Upper lobe of left lung (tissue), 6 donors: Measurements from ENCODE around the gene ALDH9A1. TPM values are rescaled to one million over a fixed set of nuclear protein-coding genes. Genes with fewer than 3 reads are reported as not detected.

Experiments used
- ATAC-seq, 2 donors: fragments of 200-7000 bp; cut with Tn5 transposase; one replicate each; pipeline ENCODE4 v1.9.1; 2022; ENCODE audit warnings: mild to moderate bottlenecking in 2 of 2, moderate library complexity in 2 of 2; ENCODE audit not compliant: low FRiP score in 2 of 2
- DNase-seq, 2 donors: peaks; one replicate each; pipeline ENCODE4 v3.0.0-alpha.2; 2019 to 2020
- H3K27ac ChIP-seq, 4 donors: fragments of 200-600 bp; sonication (generic); one replicate each; pipeline ENCODE4 v1.5.1; 2016 to 2019
- H3K27me3 ChIP-seq, 4 donors: fragments of 200-600 bp; sonication (generic); one replicate each; pipeline ENCODE4 v1.5.1; 2017 to 2019
- H3K36me3 ChIP-seq, 4 donors: fragments of 200-600 bp; sonication (generic); one replicate each; pipeline ENCODE4 v1.5.1; 2016 to 2019
- H3K4me1 ChIP-seq, 4 donors: fragments of 200-600 bp; sonication (generic); one replicate each; pipeline ENCODE4 v1.5.1; 2018 to 2019
- H3K4me3 ChIP-seq, 4 donors: fragments of 200-600 bp; sonication (generic); one replicate each; pipeline ENCODE4 v1.5.1; 2017 to 2019; ENCODE audit warnings: mild to moderate bottlenecking in 2 of 4, moderate library complexity in 1 of 4
- H3K9me3 ChIP-seq, 4 donors: fragments of 200-600 bp; sonication (generic); one replicate each; pipeline ENCODE4 v1.5.1; 2018 to 2019
- EP300 ChIP-seq, 4 donors: sonication (generic); formaldehyde crosslinking; IDR thresholded peaks; one replicate each; pipeline ENCODE4 v1.5.1; 2017; ENCODE audit warnings: antibody characterized with exemption in 4 of 4, control low read depth in 2 of 4
- POLR2A ChIP-seq, 4 donors: fragments of 450-650 bp; IDR thresholded peaks; one replicate each; pipeline ENCODE4 v1.5.1; 2016 to 2017; ENCODE audit warnings: antibody characterized with exemption in 4 of 4, mild to moderate bottlenecking in 2 of 4
- POLR2AphosphoS5 ChIP-seq, 2 donors: sonication (generic); formaldehyde crosslinking; IDR thresholded peaks; one replicate each; pipeline ENCODE4 v1.5.1; 2017; ENCODE audit warnings: antibody characterized with exemption in 2 of 2
- WGBS, 2 donors: methylation state at CpG; one replicate each; pipeline ENCODE4 v1.1.5; 2017 to 2018; 5-methylcytosine and 5-hydroxymethylcytosine counted together
- total RNA-seq, 6 donors: library from RNA; depleted of rRNA in 4 of 6; stranded (reverse); fragments of >200 nt in 4 of 6; gene quantifications; one replicate each; pipeline versions ENCODE4 v1.1.0 to v1.2.1, GENCODE V29; 2016 to 2021
- TF ChIP-seq, protein P1 (sequence below), 6 experiments: fragments of 450-650 bp in 4 of 6; fragments of 200-600 bp in 2 of 6; sonication (generic) in 2 of 6; IDR thresholded peaks; one replicate each; pipeline ENCODE4 v1.5.1; 2016 to 2019; ENCODE audit warnings: antibody characterized with exemption in 6 of 6
- donor health status: DM: no; HTN: no; CAD: no; lungs with moderate emphysema.
- donor health status: DM: no; HTN: yes; CAD: no; lungs with severe emphysema.

Gene ALDH9A1
- total RNA-seq, 6 donors from 2014 or later = 29.3 to 64.1 (median 48.1) TPM

DNA sequence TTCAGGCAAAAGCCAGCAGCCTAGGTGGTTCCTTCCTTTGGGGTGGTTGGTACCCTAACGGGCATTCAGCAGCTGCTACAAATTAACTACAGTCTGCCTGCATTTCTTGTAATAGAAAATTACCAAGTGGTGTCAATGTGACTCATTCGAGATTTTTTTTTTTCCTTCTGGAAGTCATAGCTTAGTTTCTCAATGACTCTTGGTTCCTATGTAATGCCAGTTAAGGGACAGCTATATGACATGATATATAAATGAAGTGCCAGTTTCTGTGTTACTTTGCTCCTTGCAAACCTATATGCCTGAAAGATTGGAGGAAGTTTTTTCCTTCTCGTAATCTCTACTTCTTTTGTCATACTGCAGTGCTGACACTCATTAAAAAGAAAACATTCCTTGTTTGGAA, 64.7 kb downstream of the ALDH9A1 start:
- H3K27ac ChIP-seq = peak overlapping the region in 1 of 4 donors; percentile 14
- no peaks in the 10 kb centered on the region for H3K27me3 ChIP-seq
- H3K9me3 ChIP-seq = no peaks in the 10 kb centered on the region
- WGBS, 2 donors = 42 to 52% methylated on average over 3 of the region's 3 CpGs
- H3K4me3 ChIP-seq = peak overlapping the region in 1 of 4 donors; percentile 96
- DNase-seq = no peak
- no peak for ATAC-seq
- H3K4me1 ChIP-seq = peaks cover 55 to 70% (median 64%) of the 10 kb centered on the region in 4 donors
- TF ChIP-seq, protein P1, sequence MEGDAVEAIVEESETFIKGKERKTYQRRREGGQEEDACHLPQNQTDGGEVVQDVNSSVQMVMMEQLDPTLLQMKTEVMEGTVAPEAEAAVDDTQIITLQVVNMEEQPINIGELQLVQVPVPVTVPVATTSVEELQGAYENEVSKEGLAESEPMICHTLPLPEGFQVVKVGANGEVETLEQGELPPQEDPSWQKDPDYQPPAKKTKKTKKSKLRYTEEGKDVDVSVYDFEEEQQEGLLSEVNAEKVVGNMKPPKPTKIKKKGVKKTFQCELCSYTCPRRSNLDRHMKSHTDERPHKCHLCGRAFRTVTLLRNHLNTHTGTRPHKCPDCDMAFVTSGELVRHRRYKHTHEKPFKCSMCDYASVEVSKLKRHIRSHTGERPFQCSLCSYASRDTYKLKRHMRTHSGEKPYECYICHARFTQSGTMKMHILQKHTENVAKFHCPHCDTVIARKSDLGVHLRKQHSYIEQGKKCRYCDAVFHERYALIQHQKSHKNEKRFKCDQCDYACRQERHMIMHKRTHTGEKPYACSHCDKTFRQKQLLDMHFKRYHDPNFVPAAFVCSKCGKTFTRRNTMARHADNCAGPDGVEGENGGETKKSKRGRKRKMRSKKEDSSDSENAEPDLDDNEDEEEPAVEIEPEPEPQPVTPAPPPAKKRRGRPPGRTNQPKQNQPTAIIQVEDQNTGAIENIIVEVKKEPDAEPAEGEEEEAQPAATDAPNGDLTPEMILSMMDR (IDR thresholded peaks at IDR 0.05) = no peak
- TF ChIP-seq EP300 (IDR thresholded peaks at IDR 0.05) = no peak
- peaks cover 0 to 7% (median 0%) of the 10 kb centered on the region in 4 donors for H3K36me3 ChIP-seq

DNA sequence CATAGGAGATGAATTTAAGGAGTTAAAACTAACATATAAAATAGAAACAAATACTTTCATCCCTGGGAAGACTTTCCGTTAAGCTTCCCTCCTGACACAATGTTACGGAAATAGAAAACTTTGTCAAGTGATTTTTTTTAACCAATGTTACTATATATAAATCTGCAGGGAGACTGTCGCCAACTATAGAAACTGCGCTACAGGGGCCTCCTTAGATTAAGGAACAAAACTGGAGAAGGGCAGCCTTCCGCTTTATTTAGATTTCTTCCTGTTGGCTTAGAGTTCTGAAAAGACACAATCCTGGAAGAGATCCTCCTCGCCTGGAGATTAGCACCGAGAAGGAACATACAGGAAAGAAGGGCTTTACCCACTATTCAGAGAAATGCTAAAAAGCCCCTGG, 65.9 kb downstream of the ALDH9A1 start:
- peaks cover 0 to 4% (median 0%) of the 10 kb centered on the region in 4 donors for H3K36me3 ChIP-seq
- H3K9me3 ChIP-seq = no peaks in the 10 kb centered on the region
- ATAC-seq (no peak), DNase-seq (no peak)
- H3K27me3 ChIP-seq = no peaks in the 10 kb centered on the region
- TF ChIP-seq, protein P1 (IDR thresholded peaks at IDR 0.05) = no peak
- TF ChIP-seq POLR2AphosphoS5 (IDR thresholded peaks at IDR 0.05) = no peak
- TF ChIP-seq EP300 (IDR thresholded peaks at IDR 0.05) = no peak
- TF ChIP-seq POLR2A (IDR thresholded peaks at IDR 0.05) = no peak
- peaks cover 48 to 58% (median 54%) of the 10 kb centered on the region in 4 donors for H3K4me1 ChIP-seq
- peak overlapping the region; percentile 68 to 96 (median 84) for H3K4me3 ChIP-seq
- H3K27ac ChIP-seq = peak overlapping the region; percentile 86 to 96 (median 88)
- WGBS, 2 donors = 10 to 21% methylated on average over 7 of the region's 7 CpGs

DNA sequence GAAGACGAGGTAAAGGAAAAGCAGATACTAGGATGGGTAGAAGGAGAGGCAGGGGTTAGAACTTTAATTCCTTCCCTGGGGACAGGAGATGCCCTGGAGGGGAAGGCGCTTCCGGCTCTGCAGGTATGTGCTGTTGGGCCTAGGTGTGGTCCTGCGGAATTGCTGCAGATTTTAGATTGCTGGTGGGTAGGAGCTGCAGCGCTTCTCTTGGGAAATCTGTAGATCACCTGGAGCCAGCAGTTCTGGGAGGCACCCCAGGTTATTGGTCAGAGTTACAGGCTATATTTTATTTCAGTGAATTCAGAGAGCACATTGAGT, 66.3 kb downstream of the ALDH9A1 start:
- peaks cover 0 to 4% (median 0%) of the 10 kb centered on the region in 4 donors for H3K36me3 ChIP-seq
- H3K4me3 ChIP-seq = peak overlapping the region; percentile 68 to 96 (median 84)
- H3K9me3 ChIP-seq = no peaks in the 10 kb centered on the region
- H3K27ac ChIP-seq = peak overlapping the region; percentile 86 to 96 (median 88)
- peak in 1 of 4 donors; percentile 4 for TF ChIP-seq POLR2A (IDR thresholded peaks at IDR 0.05)
- TF ChIP-seq, protein P1 (IDR thresholded peaks at IDR 0.05) = no peak
- ATAC-seq (peak in 1 of 2 donors; percentile 4), DNase-seq (no peak)
- H3K4me1 ChIP-seq = peaks cover 46 to 55% (median 51%) of the 10 kb centered on the region in 4 donors
- H3K27me3 ChIP-seq = no peaks in the 10 kb centered on the region
- WGBS, 2 donors = 18 to 26% methylated on average over 4 to 5 of the region's 5 CpGs

DNA sequence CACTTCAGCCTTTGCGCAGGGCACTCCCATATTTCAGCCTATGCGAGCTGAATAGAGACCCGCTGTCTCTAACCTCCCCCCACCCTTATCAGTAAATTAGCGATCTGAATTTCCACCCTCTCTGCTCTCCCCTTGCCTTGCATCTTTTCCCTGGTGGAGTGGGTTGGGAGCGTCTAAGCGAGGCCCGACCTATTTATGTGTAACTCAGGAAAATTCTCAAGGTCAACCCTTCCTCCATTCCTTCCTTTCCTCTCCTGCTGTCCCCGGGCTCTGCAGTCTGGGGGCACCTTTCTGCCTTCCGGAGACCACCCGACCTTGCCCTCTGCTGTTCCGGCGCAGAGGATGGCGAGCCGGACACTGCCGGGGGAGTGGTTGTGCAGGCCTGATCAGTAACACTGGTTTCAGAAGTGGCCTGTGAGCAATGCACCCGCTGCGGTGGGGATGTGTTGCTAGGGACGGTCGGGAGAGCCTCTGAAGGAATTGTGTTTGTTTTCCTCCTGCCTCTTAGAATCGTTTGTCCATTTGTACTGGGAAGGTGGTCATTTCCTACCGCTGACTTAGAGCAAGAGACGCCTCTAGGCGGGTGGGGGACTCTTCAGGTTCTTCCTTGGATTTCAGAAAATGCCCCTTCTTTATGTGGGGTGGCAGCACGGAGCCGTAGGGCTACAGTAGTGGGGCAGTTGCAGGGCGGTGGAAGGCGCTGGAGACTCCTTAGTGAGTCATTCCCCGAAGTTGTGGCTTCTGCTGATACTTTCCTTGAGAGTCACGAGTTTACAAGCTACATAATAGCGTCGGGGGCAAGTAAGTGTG, 66.8 kb downstream of the ALDH9A1 start:
- ATAC-seq = peak; percentile 70 to 75
- H3K27ac ChIP-seq = peak overlapping the region; percentile 86 to 96 (median 88)
- 1% methylated on average over 17 to 31 of the region's 31 CpGs for WGBS, 2 donors
- no peak for TF ChIP-seq EP300 (IDR thresholded peaks at IDR 0.05)
- TF ChIP-seq, protein P1 (IDR thresholded peaks at IDR 0.05) = no peak
- peak in 1 of 2 donors; percentile 37 for TF ChIP-seq POLR2AphosphoS5 (IDR thresholded peaks at IDR 0.05)
- TF ChIP-seq POLR2A (IDR thresholded peaks at IDR 0.05) = peak in 2 of 4 donors; percentile 16 to 56
- H3K4me1 ChIP-seq = peaks cover 41 to 49% (median 46%) of the 10 kb centered on the region in 4 donors
- no peaks in the 10 kb centered on the region for H3K9me3 ChIP-seq
- H3K4me3 ChIP-seq = peak overlapping the region; percentile 68 to 96 (median 84)
- DNase-seq = peak; percentile 67 to 76
- no peaks in the 10 kb centered on the region for H3K27me3 ChIP-seq
- no peaks in the 10 kb centered on the region for H3K36me3 ChIP-seq
